SH-SY5Y (cell line): ENCODE measurements around the gene RAB12.

Experiments used
- GATA2 ChIP-seq: IDR thresholded peaks from 2 replicates; pipeline ENCODE4 v1.6.1; 2011; ENCODE audit warnings: mild to moderate bottlenecking, low read depth, low read length
- GATA3 ChIP-seq: IDR thresholded peaks from 2 replicates; pipeline ENCODE4 v1.6.1; 2011; ENCODE audit warnings: low read depth, mild to moderate bottlenecking, low read length, moderate library complexity

GRCh38 chr18:8620845-8621244 is 11.6 kb downstream of the RAB12 start:
- TF ChIP-seq GATA2 (no peak), GATA3 (no peak)
